Measurements from ENCODE around the gene OLA1. TPM values are rescaled to one million over a fixed set of nuclear protein-coding genes. Genes with fewer than 3 reads are reported as not detected.

OLA1 gene
- total RNA-seq, 1 experiment from 2014 or later: 124 TPM

GRCh38 chr2:174121175-174121574, 127.2 kb downstream of the OLA1 start:
- TF ChIP-seq CTCF (IDR thresholded peaks at IDR 0.05; ENCODE audit: unreplicated experiment): no peak
- Mint-ChIP-seq H3K9me3 (ENCODE audit: low read depth, unreplicated experiment) (no peaks in the 10 kb centered on the region), H3K27me3 (ENCODE audit: unreplicated experiment) (no peaks in the 10 kb centered on the region), H3K4me1 (ENCODE audit: low read depth, unreplicated experiment) (peaks cover 28% of the 10 kb centered on the region), H3K27ac (ENCODE audit: unreplicated experiment) (peak overlapping the region; percentile 1), H3K4me3 (ENCODE audit: low read depth, unreplicated experiment) (no peak overlapping the region), H3K36me3 (ENCODE audit: insufficient read depth, unreplicated experiment) (no peaks in the 10 kb centered on the region)
- BruUV-seq (replicated peaks): no TSS peak
- CTCF ChIA-PET: interaction anchor here (1.3 to 1.4 kb wide), 2 partner anchors 23 to 220 kb away, joined by 4 to 5 read pairs; no protein-coding TSS in a partner anchor
- no peak for DNase-seq
- intact Hi-C loops (cut with micrococcal nuclease; ENCODE audit: unreplicated experiment): no loop called here

- TF ChIP-seq CTCF (IDR thresholded peaks at IDR 0.05; ENCODE audit: unreplicated experiment): no peak
- peak overlapping the region; percentile 1 for H3K27ac Mint-ChIP-seq (ENCODE audit: unreplicated experiment)
- no peak overlapping the region for H3K4me3 Mint-ChIP-seq (ENCODE audit: low read depth, unreplicated experiment)
- BruUV-seq (replicated peaks): no TSS peak
- H3K36me3 Mint-ChIP-seq (ENCODE audit: insufficient read depth, unreplicated experiment): no peaks in the 10 kb centered on the region
- no peaks in the 10 kb centered on the region for H3K9me3 Mint-ChIP-seq (ENCODE audit: low read depth, unreplicated experiment)
- peak; percentile 36 for DNase-seq
- no peaks in the 10 kb centered on the region for H3K27me3 Mint-ChIP-seq (ENCODE audit: unreplicated experiment)
- CTCF ChIA-PET: interaction anchor here (1.1 to 1.4 kb wide), 3 partner anchors 15 to 221 kb away, joined by 3 to 5 read pairs (median 4); no protein-coding TSS in a partner anchor
- peaks cover 28% of the 10 kb centered on the region for H3K4me1 Mint-ChIP-seq (ENCODE audit: low read depth, unreplicated experiment)
- intact Hi-C loops (cut with micrococcal nuclease; ENCODE audit: unreplicated experiment): no loop called here
Measured at GRCh38 chr2:174120346-174120745, 128.0 kb downstream of the OLA1 start.

- no peak for DNase-seq
- BruUV-seq (replicated peaks): no TSS peak
- H3K36me3 Mint-ChIP-seq (ENCODE audit: insufficient read depth, unreplicated experiment): no peaks in the 10 kb centered on the region
- no peak overlapping the region for H3K4me3 Mint-ChIP-seq (ENCODE audit: low read depth, unreplicated experiment)
- no peaks in the 10 kb centered on the region for H3K9me3 Mint-ChIP-seq (ENCODE audit: low read depth, unreplicated experiment)
- intact Hi-C loops (cut with micrococcal nuclease; ENCODE audit: unreplicated experiment): no loop called here
- TF ChIP-seq CTCF (IDR thresholded peaks at IDR 0.05; ENCODE audit: unreplicated experiment): no peak
- peaks cover 28% of the 10 kb centered on the region for H3K4me1 Mint-ChIP-seq (ENCODE audit: low read depth, unreplicated experiment)
- H3K27me3 Mint-ChIP-seq (ENCODE audit: unreplicated experiment): no peaks in the 10 kb centered on the region
- CTCF ChIA-PET: interaction anchor here (0.5 kb wide), 1 partner anchor 568 kb away, joined by 3 read pairs; no protein-coding TSS in a partner anchor
- peak overlapping the region; percentile 18 for H3K27ac Mint-ChIP-seq (ENCODE audit: unreplicated experiment)
Measured at GRCh38 chr2:174117951-174118930, 130.1 kb downstream of the OLA1 start.

- intact Hi-C loops (cut with micrococcal nuclease; ENCODE audit: unreplicated experiment): no loop called here
- CTCF ChIA-PET: no interaction called here
- no peaks in the 10 kb centered on the region for H3K27me3 Mint-ChIP-seq (ENCODE audit: unreplicated experiment)
- H3K4me1 Mint-ChIP-seq (ENCODE audit: low read depth, unreplicated experiment): no peaks in the 10 kb centered on the region
- TF ChIP-seq CTCF (IDR thresholded peaks at IDR 0.05; ENCODE audit: unreplicated experiment): no peak
- no peak overlapping the region for H3K4me3 Mint-ChIP-seq (ENCODE audit: low read depth, unreplicated experiment)
- no peaks in the 10 kb centered on the region for H3K9me3 Mint-ChIP-seq (ENCODE audit: low read depth, unreplicated experiment)
- BruUV-seq (replicated peaks): no TSS peak
- peaks cover 5% of the 10 kb centered on the region for H3K36me3 Mint-ChIP-seq (ENCODE audit: insufficient read depth, unreplicated experiment)
- no peak for DNase-seq
- H3K27ac Mint-ChIP-seq (ENCODE audit: unreplicated experiment): no peak overlapping the region
Measured at GRCh38 chr2:174112073-174112472, 136.3 kb downstream of the OLA1 start.

Data from Calu3 (cell line).